Fibroblast of lung (primary cell): Measurements from ENCODE around the gene ABCA7. TPM values are rescaled to one million over a fixed set of nuclear protein-coding genes. Genes with fewer than 3 reads are reported as not detected.

Experiments used
- DNase-seq, 2 donors: peaks; one replicate each; pipeline versions ENCODE4 v3.0.0 to v3.0.0-alpha.2; 2010; ENCODE audit warnings: low read depth in 2 of 2
- H2AFZ ChIP-seq: 2 replicates; pipeline ENCODE4 v1.5.1; 2012; ENCODE audit warnings: low read length, control low read depth, inconsistent platforms
- H3K27ac ChIP-seq: 2 replicates; pipeline ENCODE4 v1.5.1; 2011; ENCODE audit warnings: low read length, control low read depth; ENCODE audit not compliant: insufficient read depth
- H3K27me3 ChIP-seq: 2 replicates; pipeline ENCODE4 v1.5.1; 2011; ENCODE audit warnings: mild to moderate bottlenecking, low read length; ENCODE audit not compliant: control insufficient read depth, insufficient read depth
- H3K36me3 ChIP-seq: 2 replicates; pipeline ENCODE4 v1.5.1; 2011; ENCODE audit warnings: low read length; ENCODE audit not compliant: control insufficient read depth, insufficient read depth
- H3K4me1 ChIP-seq: 2 replicates; pipeline ENCODE4 v1.5.1; 2011; ENCODE audit warnings: low read length; ENCODE audit not compliant: control insufficient read depth, insufficient read depth; ENCODE audit errors: extremely low read depth
- H3K4me2 ChIP-seq: 2 replicates; pipeline ENCODE4 v1.5.1; 2011; ENCODE audit warnings: low read length, control low read depth; ENCODE audit not compliant: insufficient read depth; ENCODE audit errors: extremely low read depth
- H3K4me3 ChIP-seq, 4 experiments: fragments of 200-600 bp in 1 of 4; sonication (generic) in 1 of 4; replicated peaks in 1 of 4; 2 replicates each; pipeline ENCODE4 v1.5.1; 2011 to 2016; ENCODE audit warnings: low read length in 4 of 4, low read depth in 3 of 4, mild to moderate bottlenecking in 3 of 4, control low read depth in 2 of 4, inconsistent platforms in 1 of 4, mixed read lengths in 1 of 4; ENCODE audit not compliant: insufficient read depth in 1 of 4; ENCODE audit errors: control extremely low read depth in 1 of 4
- H3K79me2 ChIP-seq: 2 replicates; pipeline ENCODE4 v1.5.1; 2012; ENCODE audit warnings: mild to moderate bottlenecking, low read length, inconsistent platforms; ENCODE audit not compliant: control insufficient read depth, insufficient read depth
- H3K9ac ChIP-seq: 2 replicates; pipeline ENCODE4 v1.5.1; 2011; ENCODE audit warnings: mild to moderate bottlenecking, low read length, control low read depth; ENCODE audit not compliant: insufficient read depth
- H3K9me3 ChIP-seq: 2 replicates; pipeline ENCODE4 v1.5.1; 2012; ENCODE audit warnings: low read depth, low read length; ENCODE audit not compliant: control insufficient read depth, insufficient read depth
- H4K20me1 ChIP-seq: 2 replicates; pipeline ENCODE4 v1.5.1; 2011; ENCODE audit warnings: low read length; ENCODE audit not compliant: control insufficient read depth, insufficient read depth; ENCODE audit errors: extremely low read depth
- CTCF ChIP-seq, 2 donors: IDR thresholded peaks in 1 of 2; conservative IDR thresholded peaks in 1 of 2; 1 replicate in 1 of 2; 2 replicates in 1 of 2; pipeline ENCODE4 v1.5.1; 2011 to 2012; ENCODE audit warnings: low read length in 2 of 2, control low read depth in 1 of 2, inconsistent platforms in 1 of 2, low read depth in 1 of 2, mild to moderate bottlenecking in 1 of 2
- EZH2 ChIP-seq: IDR thresholded peaks from 2 replicates; pipeline ENCODE4 v1.5.1; 2012; ENCODE audit warnings: low read length, control low read depth, mild to moderate bottlenecking; ENCODE audit errors: missing control alignments
- polyA plus RNA-seq, 2 donors: library from polyadenylated mRNA; depleted of rRNA in 1 of 2; stranded (reverse) in 1 of 2; unstranded in 1 of 2; fragments of >200 nt; gene quantifications; 2 replicates each; pipeline ENCODE4 v1.2.1, GENCODE V29; 2011 to 2012; ENCODE audit warnings: missing spikeins in 1 of 2
- total RNA-seq: library from RNA; depleted of rRNA; stranded (reverse); fragments of >200 nt; gene quantifications from 2 replicates; pipeline ENCODE4 v1.2.1, GENCODE V29; 2014

ABCA7 gene
- total and polyA plus RNA-seq, 2 donors (not counting 1 experiment from before 2014, with no cell fraction given), result 2.2 to 9.7 TPM

DNA sequence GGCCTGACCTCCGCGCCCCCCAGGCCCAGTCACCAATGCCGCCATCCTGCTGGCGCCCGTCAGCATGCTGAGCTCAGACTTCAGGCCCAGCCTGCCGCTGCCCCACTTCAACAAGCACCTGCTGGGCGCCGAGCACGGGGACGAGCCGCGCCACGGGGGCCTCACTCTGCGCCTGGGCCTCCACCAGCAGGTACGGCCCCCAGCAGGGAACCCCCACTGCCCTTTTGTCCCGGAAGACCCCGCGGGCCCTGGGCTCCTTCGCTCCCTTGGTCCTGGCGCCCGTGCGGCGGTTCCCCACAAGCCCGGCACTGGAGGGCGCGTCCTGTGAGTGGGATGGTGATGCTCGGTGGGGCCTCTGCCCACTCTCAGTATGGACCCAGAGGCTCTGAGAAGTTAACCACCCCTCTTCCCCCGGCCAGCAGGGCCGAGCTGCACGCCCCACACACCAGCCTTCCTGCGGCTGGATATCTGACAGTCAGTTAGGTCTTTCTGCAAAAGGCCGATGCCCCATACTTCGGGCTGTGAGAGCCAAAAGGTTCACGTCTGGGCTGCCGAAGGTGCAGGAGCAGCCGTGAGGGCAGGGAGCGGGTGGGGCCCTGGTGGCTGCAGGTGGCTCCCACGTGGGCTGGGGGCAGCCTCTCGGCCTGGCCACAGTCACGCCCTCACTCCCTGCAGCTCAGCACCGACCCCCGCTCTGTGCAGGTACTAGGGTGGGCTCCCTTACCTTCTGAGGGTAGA lies 47.8 kb upstream of the ABCA7 start:
- H3K9ac ChIP-seq, result no peak overlapping the region
- peaks cover 22% of the 10 kb centered on the region for H3K36me3 ChIP-seq
- H3K4me1 ChIP-seq, result no peaks in the 10 kb centered on the region
- no peaks in the 10 kb centered on the region for H3K9me3 ChIP-seq
- H3K4me2 ChIP-seq, result no peak overlapping the region
- no peak overlapping the region for H2AFZ ChIP-seq
- no peaks in the 10 kb centered on the region for H4K20me1 ChIP-seq
- H3K79me2 ChIP-seq, result no peaks in the 10 kb centered on the region
- DNase-seq, result no peak
- no peak overlapping the region for H3K4me3 ChIP-seq
- no peak for TF ChIP-seq EZH2
- no peak for TF ChIP-seq CTCF (conservative IDR thresholded peaks at IDR 0.05 in 1 of 2, IDR thresholded peaks at IDR 0.05 in 1 of 2; ENCODE audit: low read depth in 1 of 2, low read length in 2 of 2)
- H3K27ac ChIP-seq, result no peak overlapping the region
- H3K27me3 ChIP-seq, result peaks cover 11% of the 10 kb centered on the region

- no peak overlapping the region for H3K4me2 ChIP-seq
- H3K36me3 ChIP-seq, result peaks cover 22% of the 10 kb centered on the region
- H3K27ac ChIP-seq, result no peak overlapping the region
- no peaks in the 10 kb centered on the region for H3K4me1 ChIP-seq
- no peaks in the 10 kb centered on the region for H4K20me1 ChIP-seq
- no peak for DNase-seq
- peaks cover 11% of the 10 kb centered on the region for H3K27me3 ChIP-seq
- H3K4me3 ChIP-seq, result no peak overlapping the region
- no peak overlapping the region for H2AFZ ChIP-seq
- no peaks in the 10 kb centered on the region for H3K9me3 ChIP-seq
- TF ChIP-seq CTCF (conservative IDR thresholded peaks at IDR 0.05 in 1 of 2, IDR thresholded peaks at IDR 0.05 in 1 of 2; ENCODE audit: low read depth in 1 of 2, low read length in 2 of 2) (no peak), EZH2 (no peak)
- H3K9ac ChIP-seq, result no peak overlapping the region
- no peaks in the 10 kb centered on the region for H3K79me2 ChIP-seq
Observed at GRCh38 chr19:992670-993055, 47.2 kb upstream of the ABCA7 start.

- Histone ChIP-seq H3K4me1 (no peaks in the 10 kb centered on the region), H3K4me3 (no peak overlapping the region), H3K9me3 (no peaks in the 10 kb centered on the region), H3K27ac (no peak overlapping the region), H3K36me3 (peaks cover 19% of the 10 kb centered on the region), H3K9ac (no peak overlapping the region), H3K79me2 (no peaks in the 10 kb centered on the region), H2AFZ (no peak overlapping the region), H3K27me3 (peaks cover 13% of the 10 kb centered on the region), H4K20me1 (no peaks in the 10 kb centered on the region), H3K4me2 (no peak overlapping the region)
- no peak for TF ChIP-seq EZH2
- TF ChIP-seq CTCF (conservative IDR thresholded peaks at IDR 0.05 in 1 of 2, IDR thresholded peaks at IDR 0.05 in 1 of 2; ENCODE audit: low read depth in 1 of 2, low read length in 2 of 2), result no peak
- DNase-seq, result no peak
Observed at GRCh38 chr19:993361-993830, 46.5 kb upstream of the ABCA7 start.
